HG03460 (cell line): ENCODE measurements around the gene NOTCH3.
A peak's percentile ranks its signal among the peaks of the same experiment; 100 is the strongest.

Experiments used
- ATAC-seq: cut with Tn5 transposase; IDR thresholded peaks from one replicate; pipeline ENCODE4 v1.9.1; 2021; ENCODE audit not compliant: unreplicated experiment

The NOTCH3 gene

DNA sequence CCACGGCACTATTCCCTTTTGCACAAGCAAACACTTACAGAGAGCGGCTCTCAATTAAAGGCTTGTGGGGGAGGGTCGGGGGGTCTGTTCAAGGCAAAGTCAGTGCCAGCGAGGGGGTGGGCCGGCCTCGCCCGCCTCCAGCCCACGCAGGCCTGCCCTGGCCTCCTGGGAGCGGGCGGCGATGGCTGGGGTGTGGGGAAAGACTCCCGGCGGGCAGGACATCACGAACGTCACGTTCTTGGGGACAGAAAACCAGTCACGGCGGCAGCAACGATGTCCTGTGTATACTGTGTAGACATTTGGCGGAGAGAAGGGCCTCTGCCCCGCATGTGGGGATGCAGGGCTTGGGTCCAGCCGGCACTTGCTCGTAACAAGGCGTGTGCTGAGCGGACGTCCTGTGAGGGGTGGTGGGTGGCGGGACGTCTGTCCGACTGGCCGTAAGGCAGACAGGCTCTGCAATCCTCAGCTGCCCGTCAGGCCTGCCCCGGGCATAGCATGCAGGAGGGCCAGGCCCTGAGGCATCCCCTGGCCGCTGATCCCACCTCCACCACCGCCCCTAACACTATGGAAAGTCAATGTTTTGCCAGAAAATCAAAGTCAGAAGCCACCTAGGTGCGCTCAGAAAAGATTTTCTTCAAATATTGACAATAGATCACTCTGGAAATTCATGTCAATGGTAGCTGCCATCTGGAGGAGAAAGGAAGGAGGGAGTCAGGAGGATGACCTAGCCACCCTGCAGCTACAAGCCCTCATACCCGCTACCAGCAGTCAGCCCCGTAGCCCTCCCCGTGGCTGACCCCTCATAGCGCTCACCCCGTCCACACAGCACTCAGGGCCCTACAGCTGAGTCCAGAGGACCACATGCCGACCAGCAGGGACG lies 37.2 kb upstream of the NOTCH3 start:
- ATAC-seq, result no peak

DNA sequence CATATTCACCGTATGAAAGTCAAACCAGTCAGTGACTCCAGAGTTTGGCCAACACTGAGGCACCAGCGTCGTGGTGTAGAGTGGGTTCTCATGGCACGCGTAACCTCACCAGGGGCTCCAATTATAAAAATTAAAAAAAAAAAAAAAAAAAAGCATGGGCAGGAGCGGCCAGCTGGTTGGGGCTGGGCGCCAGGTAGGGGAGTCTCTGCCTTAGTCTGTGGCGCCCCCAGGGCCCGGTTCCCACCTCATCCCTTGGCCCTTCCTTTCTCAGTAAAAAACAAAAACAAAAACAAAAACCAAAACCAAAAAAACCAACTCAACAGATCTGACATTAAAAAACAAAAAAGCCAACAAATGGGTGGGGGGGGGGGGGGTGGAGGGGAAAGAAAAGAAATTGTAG lies 36.1 kb upstream of the NOTCH3 start:
- ATAC-seq, result no peak

DNA sequence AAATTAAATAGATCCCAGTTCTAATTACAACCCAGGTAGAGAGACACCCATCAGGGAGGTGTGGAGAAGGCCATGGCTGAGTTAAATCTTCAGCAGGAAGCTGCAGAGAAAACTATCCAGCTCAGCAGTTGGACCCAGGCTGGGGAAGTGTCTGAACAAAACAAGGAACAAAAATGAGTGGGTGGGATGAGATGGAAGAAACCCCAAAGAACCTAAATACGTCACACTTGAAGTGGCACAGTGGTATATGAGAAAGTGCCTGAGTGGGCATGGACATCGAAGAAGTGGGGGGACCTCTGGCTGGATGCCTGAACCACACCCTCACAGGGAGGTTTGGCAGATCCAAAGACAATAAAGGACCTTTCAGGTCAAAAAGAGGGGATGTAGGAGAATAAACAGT lies 35.0 kb upstream of the NOTCH3 start:
- ATAC-seq, result no peak

DNA sequence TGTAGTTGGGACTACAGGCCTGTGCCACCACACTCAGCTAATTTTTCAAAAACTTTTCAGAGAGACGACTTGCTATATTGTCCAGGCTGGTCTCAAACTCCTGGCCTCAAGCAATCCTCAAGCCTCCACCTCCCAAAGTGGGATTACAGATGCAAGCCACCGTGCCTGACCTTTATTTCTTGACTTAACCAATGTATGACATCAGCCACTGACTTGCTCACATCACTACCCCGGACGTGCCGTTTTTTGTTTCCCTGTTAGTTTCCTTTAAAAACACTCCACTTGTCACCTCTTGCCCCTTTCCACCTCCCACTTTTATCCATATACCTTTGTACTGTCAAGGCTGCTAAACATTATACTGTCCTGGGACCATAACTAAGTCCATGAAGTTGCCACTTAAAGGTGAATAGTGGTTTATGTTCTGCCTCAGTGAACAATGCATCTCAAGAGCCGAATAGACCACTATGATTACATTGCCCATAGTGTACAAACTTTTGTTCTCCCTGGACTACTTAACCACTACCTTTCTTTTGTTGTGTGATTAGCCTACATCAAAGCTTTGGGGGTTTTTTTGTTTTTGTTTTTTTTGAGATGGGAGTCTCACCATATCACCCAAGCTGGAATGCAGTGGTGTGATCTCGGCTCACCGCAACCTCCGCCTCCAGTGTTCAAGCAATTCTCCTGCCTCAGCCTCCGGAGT lies 33.8 kb upstream of the NOTCH3 start:
- ATAC-seq, result no peak

DNA sequence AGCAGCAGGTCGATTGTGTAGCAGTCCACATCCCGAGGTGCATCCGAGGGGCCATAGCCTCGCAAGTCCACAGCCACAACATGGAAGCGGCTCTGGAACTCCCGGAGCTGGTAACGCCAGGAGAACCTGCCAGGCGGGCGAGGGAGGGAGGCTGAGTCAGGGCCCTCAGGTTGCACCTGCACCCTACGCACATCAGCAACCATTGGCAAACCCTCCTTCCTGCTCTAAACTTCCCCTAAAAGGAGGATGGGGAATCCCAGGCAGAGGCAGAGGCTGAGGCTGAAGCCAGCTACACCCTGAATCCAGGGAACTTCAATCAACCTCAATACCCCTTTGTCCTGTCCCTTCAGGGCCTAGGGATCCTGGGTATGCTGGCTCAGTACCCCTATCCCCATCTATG lies 30.5 kb upstream of the NOTCH3 start:
- no peak for ATAC-seq

DNA sequence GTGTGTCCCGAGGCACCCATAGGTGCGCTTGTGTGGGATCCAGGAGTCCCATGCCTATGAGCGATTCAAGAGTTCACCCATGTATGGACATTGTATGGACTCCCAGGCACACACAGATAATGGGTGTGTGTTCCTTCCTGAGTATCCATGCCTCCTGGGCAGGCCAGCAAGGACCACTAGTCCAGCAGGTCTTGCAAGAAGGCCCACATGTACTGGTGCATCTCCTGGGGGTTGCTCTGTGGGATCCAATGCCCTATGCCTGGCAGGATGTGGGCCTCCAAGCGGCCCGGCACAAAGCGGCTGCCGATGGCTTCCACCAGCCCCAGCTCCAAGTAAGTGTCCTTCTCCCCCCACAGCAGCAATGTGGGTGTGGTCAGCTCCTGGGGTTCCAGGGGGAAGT lies 26.5 kb upstream of the NOTCH3 start:
- no peak for ATAC-seq

DNA sequence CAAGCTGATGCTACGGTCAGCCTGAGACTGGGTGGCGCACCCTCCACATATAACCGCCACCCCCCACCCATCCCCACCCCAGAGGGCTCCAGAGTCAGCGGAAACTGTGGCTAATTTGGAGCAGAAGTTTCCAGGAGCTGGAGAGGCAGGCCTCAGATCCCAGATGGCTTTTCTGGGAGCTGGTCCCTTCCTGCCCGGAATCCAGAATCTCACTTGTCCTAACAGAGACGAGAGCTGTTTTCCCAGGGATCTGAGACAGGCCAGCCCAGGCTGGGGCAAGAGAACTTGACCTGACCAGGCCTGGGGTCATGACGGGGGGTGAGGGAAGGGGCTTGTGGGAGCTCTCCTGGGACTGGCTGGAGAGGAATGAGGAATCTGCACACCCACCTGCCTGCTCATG lies 25.0 kb upstream of the NOTCH3 start:
- no peak for ATAC-seq

DNA sequence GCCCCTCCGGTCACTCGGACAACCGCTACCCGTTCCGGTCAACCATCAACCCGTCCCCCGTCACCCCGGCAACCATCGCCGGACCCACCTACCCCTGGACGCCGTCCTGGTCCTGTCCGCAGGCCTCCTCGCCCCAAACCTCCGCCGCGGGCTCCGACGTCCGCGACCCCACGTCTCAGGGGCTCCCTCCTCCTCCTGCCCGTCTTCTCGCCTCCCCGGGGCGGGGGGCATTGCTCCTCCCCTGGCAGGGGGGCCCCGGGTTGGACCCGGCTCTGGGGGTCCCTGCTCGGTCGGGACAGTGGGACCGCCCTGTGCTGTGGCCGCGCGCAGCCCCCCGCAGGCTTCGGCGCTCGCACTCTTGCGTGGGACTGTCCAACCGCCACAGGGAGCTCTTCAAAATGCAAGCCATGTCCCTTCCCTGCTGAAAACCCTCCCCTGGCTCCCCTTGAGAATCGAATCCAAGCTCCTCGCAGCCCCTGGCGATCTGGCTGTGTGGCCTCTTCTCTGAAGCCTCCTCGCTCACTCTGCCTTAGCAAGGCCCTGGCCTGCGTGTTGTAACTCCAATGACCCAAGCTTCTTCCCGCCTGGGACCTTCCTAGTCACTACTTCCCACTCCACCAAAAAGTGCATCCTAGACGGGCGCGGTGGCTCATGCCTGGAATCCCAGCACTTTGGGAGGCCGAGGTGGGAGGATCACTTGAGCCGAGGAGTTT lies 23.0 kb upstream of the NOTCH3 start:
- ATAC-seq, result peak; percentile 8

DNA sequence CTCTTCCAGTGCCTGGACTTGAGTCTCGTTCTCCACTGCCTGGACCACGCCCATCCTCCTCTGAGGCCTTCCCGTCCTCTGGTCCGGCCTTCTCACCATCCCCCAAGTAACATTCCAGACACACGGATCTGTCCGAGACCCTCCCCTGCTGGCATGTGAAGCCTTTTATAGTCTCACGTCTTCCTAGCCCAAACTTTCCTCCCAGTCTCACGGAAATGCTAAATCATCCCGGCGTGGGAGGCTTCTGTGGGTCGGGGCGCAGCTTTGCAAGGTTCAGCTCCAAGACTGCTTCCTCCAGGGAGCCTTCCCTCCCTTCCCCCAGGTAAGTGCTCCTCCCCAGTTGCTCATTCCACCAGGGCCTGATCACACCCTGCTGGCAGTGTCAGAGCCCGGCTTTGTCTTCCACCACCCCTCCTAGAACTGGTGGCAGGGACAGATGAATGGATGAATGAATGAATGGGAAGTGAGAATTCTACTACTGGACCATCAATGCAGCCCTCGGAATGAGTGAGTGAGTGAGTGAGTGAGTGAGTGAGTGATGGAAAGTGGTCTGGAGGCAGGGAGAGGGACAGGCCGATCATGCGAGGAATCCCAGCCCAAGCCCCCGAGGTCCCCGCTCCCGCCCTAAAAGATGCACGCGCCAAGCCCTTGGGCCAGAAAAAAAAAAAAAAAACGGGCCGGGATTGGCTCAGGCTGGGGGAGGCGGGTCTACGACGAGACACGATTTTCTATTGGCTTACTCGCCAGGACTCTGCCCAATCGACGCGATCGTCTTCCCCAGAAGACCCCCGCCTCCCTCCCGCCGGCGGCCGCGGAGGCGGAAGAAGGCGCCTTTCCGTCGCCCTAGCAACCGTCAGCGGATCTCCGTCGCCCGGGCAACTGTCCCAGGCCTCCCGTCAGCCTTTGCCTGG lies 22.2 kb upstream of the NOTCH3 start:
- ATAC-seq, result peak; percentile 68

DNA sequence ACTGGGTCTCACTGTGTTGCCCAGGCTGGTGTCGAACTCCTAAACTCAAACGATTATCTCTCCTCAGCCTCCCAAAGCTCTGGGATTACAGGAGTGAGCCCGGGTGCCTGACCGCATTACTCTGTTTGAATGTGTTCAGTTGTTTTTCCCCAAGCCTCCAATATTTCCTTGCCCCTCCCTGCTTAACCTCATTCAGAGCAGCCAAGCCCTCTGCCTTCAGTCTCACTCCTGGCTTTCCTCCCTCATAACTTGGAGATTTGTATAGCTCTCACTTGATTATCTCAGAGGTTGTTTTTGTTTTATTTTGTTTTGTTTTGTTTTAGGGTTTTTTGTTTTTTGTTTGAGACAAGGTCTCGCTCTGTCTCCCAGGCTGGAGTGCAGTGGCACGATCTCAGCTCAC lies 20.0 kb upstream of the NOTCH3 start:
- ATAC-seq, result no peak

DNA sequence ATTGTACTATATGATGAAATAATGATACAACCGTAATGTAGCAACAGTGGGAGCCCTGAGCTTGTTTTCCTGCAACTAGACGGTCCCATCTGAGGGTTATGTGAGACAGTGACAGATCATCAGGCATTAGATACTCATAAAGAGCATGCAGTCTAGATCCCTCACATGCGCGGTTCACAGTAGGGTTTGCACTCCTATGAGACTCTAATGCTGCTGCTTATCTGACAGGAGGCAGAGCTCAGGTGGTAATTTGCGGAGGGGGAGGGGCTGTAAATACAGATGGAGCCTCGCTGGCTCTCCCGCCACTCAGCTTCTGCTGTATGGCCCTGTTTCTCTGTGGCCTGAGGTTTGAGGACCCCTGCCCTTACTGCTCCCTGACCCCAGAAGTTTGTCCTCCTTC lies 17.7 kb upstream of the NOTCH3 start:
- ATAC-seq, result no peak

DNA sequence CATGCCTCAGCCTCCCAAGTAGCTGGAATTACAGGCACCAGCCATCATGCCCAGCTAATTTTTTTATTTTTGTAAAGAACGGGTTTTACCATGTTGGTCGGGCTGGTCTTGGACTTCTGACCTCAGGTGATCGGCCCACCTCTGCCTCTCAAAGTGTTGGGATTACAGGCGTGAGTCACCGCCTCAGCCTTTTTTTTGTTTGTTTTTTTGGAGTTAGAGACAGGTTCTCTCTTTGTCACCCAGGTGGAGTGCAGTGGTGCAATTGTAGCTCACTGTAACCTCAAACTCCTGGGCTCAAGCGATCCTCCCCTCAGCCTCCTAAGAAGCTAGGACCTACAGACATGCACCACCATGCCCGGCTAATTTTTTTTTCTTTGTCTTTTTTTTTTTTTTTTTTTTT lies 15.6 kb upstream of the NOTCH3 start:
- ATAC-seq, result no peak

DNA sequence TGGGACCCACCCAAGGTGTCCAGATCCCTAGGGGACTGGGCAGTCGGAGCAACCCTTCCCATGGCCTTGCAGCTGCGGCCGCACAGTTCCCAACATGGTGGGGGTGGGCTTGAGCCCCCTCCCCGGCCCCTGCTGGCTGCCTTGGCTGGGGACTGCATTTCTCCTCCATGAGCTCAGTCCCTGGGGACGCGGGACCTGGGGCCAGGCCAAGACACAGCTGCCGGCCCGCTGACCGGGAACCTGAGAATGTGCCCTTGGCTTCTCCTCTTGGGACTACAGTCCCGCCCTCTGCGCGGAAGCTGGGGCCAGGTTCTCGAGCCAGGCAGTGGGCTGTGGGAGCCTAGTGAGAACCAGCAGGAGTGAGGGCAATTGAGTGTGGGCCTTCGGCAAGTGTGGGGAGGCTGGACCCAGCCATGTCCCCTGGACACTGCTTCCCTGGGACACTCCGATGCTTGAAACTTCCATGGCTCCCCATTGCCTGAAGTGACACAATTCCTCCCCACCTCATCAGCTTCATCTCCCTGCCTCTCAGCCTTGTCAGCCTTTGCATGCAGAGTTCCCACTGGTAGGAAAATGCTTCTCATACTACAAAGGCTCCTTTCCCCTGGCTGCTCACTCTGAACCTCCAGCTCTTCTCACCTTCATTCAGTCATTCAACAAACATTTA lies 13.1 kb upstream of the NOTCH3 start:
- ATAC-seq, result no peak

DNA sequence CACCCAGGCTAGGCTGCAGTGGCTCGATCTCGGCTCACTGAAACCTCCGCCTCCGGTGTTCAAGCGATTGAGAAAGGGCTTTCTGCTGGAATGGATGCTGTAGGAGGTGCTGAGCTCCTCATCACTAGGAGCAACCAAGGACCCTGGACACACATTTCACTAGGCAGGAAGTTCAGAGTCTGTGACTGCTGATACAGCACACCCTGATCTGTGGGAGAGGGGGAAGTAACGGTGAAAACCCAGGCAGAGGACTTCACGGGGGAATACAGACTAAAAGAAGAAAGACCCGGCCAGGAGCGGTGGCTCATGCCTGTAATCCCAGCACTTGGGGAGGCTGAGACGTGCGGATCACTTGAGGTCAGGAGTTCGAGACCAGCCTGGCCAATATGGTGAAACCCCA lies 11.9 kb upstream of the NOTCH3 start:
- no peak for ATAC-seq

DNA sequence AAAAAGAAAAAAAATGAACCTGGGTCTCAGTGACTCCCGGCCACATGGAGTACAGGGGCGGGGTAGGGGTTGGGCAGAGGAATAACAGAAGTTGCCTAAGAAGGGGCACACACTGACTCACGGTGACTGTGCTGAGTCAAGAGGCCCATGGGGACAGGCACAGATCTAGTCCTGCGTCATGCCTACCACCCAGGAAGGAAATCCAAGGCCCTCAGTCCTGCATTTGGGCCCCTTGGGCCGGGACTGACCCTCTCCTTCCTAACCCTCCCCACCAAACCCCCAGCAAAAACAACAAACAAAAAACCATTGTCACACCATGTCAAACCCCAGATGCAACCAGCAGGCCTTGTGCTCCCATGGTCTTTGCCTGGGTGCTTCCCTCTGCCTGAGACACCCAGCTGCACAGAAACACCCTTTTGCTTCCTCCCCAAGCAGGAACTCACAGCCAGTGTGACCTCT lies 9.6 kb upstream of the NOTCH3 start:
- ATAC-seq, result no peak

DNA sequence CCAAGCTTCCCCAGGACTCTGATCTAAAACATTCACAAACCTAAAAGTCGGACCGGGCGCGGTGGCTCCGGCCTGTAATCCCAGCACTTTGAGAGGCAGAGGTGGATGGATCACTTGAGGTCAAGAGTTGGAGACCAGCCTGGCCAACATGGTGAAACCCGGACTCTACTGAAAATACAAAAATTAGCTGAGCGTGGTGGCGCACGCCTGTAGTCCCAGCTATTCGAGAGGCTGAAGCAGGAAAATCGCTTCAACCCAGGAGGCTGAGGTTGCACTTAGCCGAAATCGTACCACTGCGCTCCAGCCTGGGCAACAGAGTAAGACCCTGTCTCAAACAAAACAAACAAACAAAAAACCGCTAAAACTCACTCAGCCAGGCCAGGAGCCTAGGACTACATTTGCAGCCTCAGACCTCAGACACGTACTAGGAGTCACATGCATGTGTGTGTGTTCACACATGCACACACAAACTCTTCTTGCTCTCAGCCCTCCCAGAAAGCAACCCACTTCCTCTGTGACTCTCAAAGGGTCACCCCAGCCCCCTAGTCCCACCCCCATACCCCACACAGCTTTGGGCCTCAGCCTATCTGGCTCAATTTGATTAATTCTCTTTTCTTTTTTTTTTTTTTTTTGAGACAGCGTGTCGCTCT lies 704 bp upstream of the NOTCH3 start:
- ATAC-seq, result no peak

DNA sequence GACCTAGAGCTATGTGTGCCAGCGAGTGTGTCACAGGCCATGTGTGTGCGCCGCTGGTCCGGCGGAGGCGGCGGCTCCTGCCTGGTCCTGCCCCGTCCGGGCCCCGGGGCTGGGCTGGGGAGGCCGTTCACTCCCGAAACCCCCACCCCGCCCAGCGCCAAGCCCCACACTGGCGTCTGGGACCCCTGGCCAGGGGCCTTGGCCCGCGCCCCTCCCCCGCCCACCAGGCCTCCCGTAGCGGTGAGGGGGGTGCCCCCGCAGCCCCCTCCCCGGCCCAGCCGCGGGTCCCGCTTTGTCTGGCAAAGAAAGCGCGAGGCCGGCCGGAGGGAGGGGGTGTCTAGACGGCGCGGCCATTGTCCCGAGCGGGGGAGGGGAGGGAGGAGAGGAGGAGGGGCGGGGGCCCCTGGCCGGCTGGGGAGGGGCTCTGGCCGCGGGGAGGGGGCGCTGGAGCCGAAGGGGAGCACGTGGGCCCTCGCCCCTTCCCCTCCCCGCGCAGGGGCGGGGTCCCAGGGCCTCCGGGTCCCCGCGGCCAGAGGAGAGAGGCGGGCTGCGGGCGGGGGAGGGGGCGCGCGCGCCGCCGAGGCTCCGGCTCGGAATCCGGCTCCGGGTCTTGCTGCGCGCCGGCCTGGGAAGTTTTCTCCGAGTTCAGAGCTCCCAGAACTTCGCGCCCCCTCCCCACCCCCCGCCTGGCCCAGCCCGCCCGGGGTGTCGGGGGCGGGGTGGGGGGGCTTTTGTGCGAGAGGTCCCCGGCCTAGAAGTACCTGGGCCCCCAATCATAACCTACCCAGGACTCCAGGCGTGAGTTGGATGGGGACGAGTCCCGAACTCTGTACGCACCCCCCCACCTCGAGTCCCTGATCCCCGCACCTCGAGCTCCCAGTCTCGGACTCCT lies 888 bp downstream of the NOTCH3 start:
- ATAC-seq, result no peak

DNA sequence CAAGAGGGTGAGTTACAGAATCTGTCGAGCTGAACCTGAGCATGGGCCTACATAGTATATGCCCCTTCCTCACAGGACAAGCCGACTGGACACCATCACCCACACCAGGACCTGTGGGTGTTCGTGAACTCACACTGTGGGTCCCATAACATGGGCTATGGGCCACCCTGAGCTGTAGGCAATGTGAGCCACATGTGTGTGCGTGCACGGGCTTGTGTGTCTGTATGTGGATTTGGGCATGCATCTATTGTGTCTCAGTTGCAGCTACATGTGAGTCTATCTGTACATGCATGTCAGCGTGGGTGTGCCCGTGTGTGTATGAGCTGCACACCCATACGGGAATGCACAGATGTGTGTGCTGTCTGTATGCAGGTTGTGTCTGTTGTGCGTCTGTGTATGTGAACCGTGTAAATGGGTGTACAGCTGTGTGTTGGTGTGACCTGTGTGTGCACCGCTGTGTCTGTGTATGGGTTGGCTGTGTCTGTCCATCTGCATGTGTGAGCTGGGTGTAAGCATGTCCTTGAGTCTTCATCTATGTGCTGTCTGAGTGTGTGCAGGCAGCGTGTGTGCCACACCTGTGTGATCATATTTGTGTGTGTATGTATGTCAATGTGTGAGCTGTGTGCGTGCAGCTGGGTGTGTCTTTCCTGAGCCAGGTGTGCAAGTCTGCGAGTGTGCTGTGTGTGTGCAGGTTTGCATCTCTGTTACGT lies 1.7 kb downstream of the NOTCH3 start:
- ATAC-seq, result no peak
